ENCODE data around the gene ARL16. TPM values are rescaled to one million over a fixed set of nuclear protein-coding genes. Genes with fewer than 3 reads are reported as not detected.
"Not testable (repeated sequence)": the region's sequence is repeated elsewhere in the genome, so short reads cannot be mapped to it uniquely, and the experiment has no call there.

ARL16 gene
- total RNA-seq, 4 donors from 2014 or later: 4.4 to 36.9 (median 27.0) TPM

- H3K4me3 ChIP-seq: no peak overlapping the region
- no peaks in the 10 kb centered on the region for H3K27me3 ChIP-seq
- no peaks in the 10 kb centered on the region for H3K36me3 ChIP-seq
- intact Hi-C loops (cut with DNase I; ENCODE audit: low total_unique reads): no loop called here
- no peaks in the 10 kb centered on the region for H3K9me3 ChIP-seq
- no peak for DNase-seq
- no peak overlapping the region for H3K27ac ChIP-seq
- peaks cover 7 to 19% of the 10 kb centered on the region in 2 donors for H3K4me1 ChIP-seq
- TF ChIP-seq CTCF (IDR thresholded peaks at IDR 0.05) (no peak), POLR2A (IDR thresholded peaks at IDR 0.05) (no peak)
Observed at GRCh38 chr17:81681672-81682071, 1.9 kb downstream of the ARL16 start.

- no peak overlapping the region for H3K27ac ChIP-seq
- no peaks in the 10 kb centered on the region for H3K27me3 ChIP-seq
- intact Hi-C loops (cut with DNase I; ENCODE audit: low total_unique reads): no loop called here
- no peaks in the 10 kb centered on the region for H3K9me3 ChIP-seq
- no peak overlapping the region for H3K4me3 ChIP-seq
- H3K36me3 ChIP-seq: no peaks in the 10 kb centered on the region
- DNase-seq: no peak
- H3K4me1 ChIP-seq: peaks cover 6 to 15% of the 10 kb centered on the region in 2 donors
- TF ChIP-seq POLR2A (IDR thresholded peaks at IDR 0.05): no peak
- no peak for TF ChIP-seq CTCF (IDR thresholded peaks at IDR 0.05)
Observed at GRCh38 chr17:81680150-81680549, 3.4 kb downstream of the ARL16 start.

GRCh38 chr17:81676906-81677305, 6.7 kb downstream of the ARL16 start:
- DNase-seq: no peak
- no peaks in the 10 kb centered on the region for H3K36me3 ChIP-seq
- TF ChIP-seq POLR2A (IDR thresholded peaks at IDR 0.05): no peak
- no peak for TF ChIP-seq CTCF (IDR thresholded peaks at IDR 0.05)
- no peaks in the 10 kb centered on the region for H3K9me3 ChIP-seq
- no peaks in the 10 kb centered on the region for H3K27me3 ChIP-seq
- H3K27ac ChIP-seq: no peak overlapping the region
- intact Hi-C loops (cut with DNase I; ENCODE audit: low total_unique reads): no loop called here
- H3K4me1 ChIP-seq: no peaks in the 10 kb centered on the region
- H3K4me3 ChIP-seq: no peak overlapping the region

- H3K9me3 ChIP-seq; H3K27me3 ChIP-seq; intact Hi-C loops (cut with DNase I; ENCODE audit: low total_unique reads); H3K36me3 ChIP-seq; H3K4me1 ChIP-seq; H3K4me3 ChIP-seq; DNase-seq; H3K27ac ChIP-seq: not testable (repeated sequence)
- TF ChIP-seq CTCF (IDR thresholded peaks at IDR 0.05): peak; percentile 26 to 59 (median 48)
Observed at GRCh38 chr17:81675515-81676221, 7.9 kb downstream of the ARL16 start.

- no peaks in the 10 kb centered on the region for H3K9me3 ChIP-seq
- no peaks in the 10 kb centered on the region for H3K4me1 ChIP-seq
- TF ChIP-seq CTCF (IDR thresholded peaks at IDR 0.05) (no peak), POLR2A (IDR thresholded peaks at IDR 0.05) (no peak)
- no peak for DNase-seq
- intact Hi-C loops (cut with DNase I; ENCODE audit: low total_unique reads): no loop called here
- no peaks in the 10 kb centered on the region for H3K27me3 ChIP-seq
- H3K36me3 ChIP-seq: no peaks in the 10 kb centered on the region
- H3K27ac ChIP-seq: no peak overlapping the region
- no peak overlapping the region for H3K4me3 ChIP-seq
Observed at GRCh38 chr17:81673561-81674258, 9.9 kb downstream of the ARL16 start.

Measured in uterus (tissue), 4 donors.